IMR-90 (cell line): ENCODE data around the gene ENAM. TPM values are rescaled to one million over a fixed set of nuclear protein-coding genes. Genes with fewer than 3 reads are reported as not detected.
A peak's percentile ranks its signal among the peaks of the same experiment; 100 is the strongest.

Experiments
- ATAC-seq: fragments of 200-7000 bp; cut with Tn5 transposase; 2 replicates; pipeline ENCODE4 v1.9.1; 2020; ENCODE audit warnings: low read depth, mild to moderate bottlenecking, moderate library complexity
- Bru-seq: library from RNA; stranded (reverse); fragments of 400-500 nt; gene quantifications from one replicate; lab custom pipeline; 2021; lab: Mats Ljungman, UMichigan
- BruChase-seq, 2 experiments: library from RNA; stranded (reverse); fragments of 400-500 nt; gene quantifications; one replicate each; lab custom pipeline; 2021; lab: Mats Ljungman, UMichigan
- BruUV-seq: library from RNA; stranded (reverse); fragments of 400-500 nt; replicated peaks from 2 replicates; lab custom pipeline; 2021; lab: Mats Ljungman, UMichigan
- CTCF ChIA-PET: fragments of 300-600 bp; formaldehyde crosslinking; extraction: SDS; loops from one replicate; lab custom pipeline; 2021; ENCODE audit warnings: antibody characterized with exemption; lab: Yijun Ruan, JAX
- POLR2A ChIA-PET: fragments of 300-600 bp; sonication (Branson Sonifier 250); formaldehyde crosslinking; loops from one replicate; lab custom pipeline; 2022; ENCODE audit warnings: antibody characterized with exemption; ENCODE audit not compliant: unreplicated experiment; lab: Charles Lee
- DNase-seq: peaks from one replicate; pipeline ENCODE4 v3.0.0; 2013
- H2AFZ ChIP-seq: replicated peaks from 2 replicates; pipeline ENCODE3; 2013; ENCODE audit warnings: low read length, mild to moderate bottlenecking; ENCODE audit not compliant: poor library complexity
- H2AK5ac ChIP-seq: 2 replicates; pipeline ENCODE4 v1.6.1; 2013; ENCODE audit warnings: low read depth, low read length, inconsistent platforms
- H2AK9ac ChIP-seq: replicated peaks from 2 replicates; pipeline ENCODE3; 2013; ENCODE audit warnings: mild to moderate bottlenecking, low read depth, low read length, moderate library complexity; ENCODE audit not compliant: poor library complexity
- H2BK120ac ChIP-seq: 2 replicates; pipeline ENCODE4 v1.6.1; 2013; ENCODE audit warnings: low read depth, low read length, inconsistent platforms
- H2BK15ac ChIP-seq: 3 replicates; pipeline ENCODE4 v1.6.1; 2013; ENCODE audit warnings: low read depth, low read length, inconsistent platforms
- H2BK20ac ChIP-seq: 2 replicates; pipeline ENCODE4 v1.6.1; 2013; ENCODE audit warnings: low read depth, mild to moderate bottlenecking, inconsistent platforms, low read length, moderate library complexity
- H2BK5ac ChIP-seq: 2 replicates; pipeline ENCODE4 v1.6.1; 2013; ENCODE audit warnings: mild to moderate bottlenecking, low read depth, low read length, inconsistent platforms; ENCODE audit not compliant: poor library complexity, severe bottlenecking
- H3K14ac ChIP-seq: replicated peaks from 2 replicates; pipeline ENCODE4 v1.6.1; 2013; ENCODE audit warnings: low read depth, low read length, inconsistent platforms
- H3K18ac ChIP-seq: 2 replicates; pipeline ENCODE4 v1.6.1; 2013; ENCODE audit warnings: low read depth, low read length, control low read depth
- H3K23ac ChIP-seq: 2 replicates; pipeline ENCODE4 v1.6.1; 2013; ENCODE audit warnings: low read depth, low read length, inconsistent platforms
- H3K27ac ChIP-seq: 2 replicates; pipeline ENCODE4 v1.5.1; 2013; ENCODE audit warnings: mild to moderate bottlenecking, control low read depth, low read length; ENCODE audit not compliant: insufficient read depth
- H3K27me3 ChIP-seq: 2 replicates; pipeline ENCODE4 v1.6.1; 2013; ENCODE audit warnings: low read length; ENCODE audit not compliant: control insufficient read depth, insufficient read depth
- H3K36me3 ChIP-seq: 2 replicates; pipeline ENCODE4 v1.6.1; 2013; ENCODE audit warnings: low read length, mixed read lengths; ENCODE audit not compliant: control insufficient read depth, insufficient read depth
- H3K4ac ChIP-seq: 2 replicates; pipeline ENCODE4 v1.6.1; 2013; ENCODE audit warnings: low read depth, low read length, inconsistent platforms
- H3K4me1 ChIP-seq: 2 replicates; pipeline ENCODE4 v1.6.1; 2013; ENCODE audit warnings: low read length, mixed read lengths; ENCODE audit not compliant: control insufficient read depth, insufficient read depth
- H3K4me2 ChIP-seq: 2 replicates; pipeline ENCODE4 v1.6.1; 2013; ENCODE audit warnings: low read depth, mild to moderate bottlenecking, control low read depth, low read length, moderate library complexity
- H3K4me3 ChIP-seq: 2 replicates; pipeline ENCODE4 v1.5.1; 2013; ENCODE audit warnings: low read depth, mild to moderate bottlenecking, control low read depth, low read length, moderate library complexity; ENCODE audit not compliant: insufficient read depth
- H3K56ac ChIP-seq: 2 replicates; pipeline ENCODE4 v1.6.1; 2013; ENCODE audit warnings: low read length, inconsistent platforms; ENCODE audit not compliant: insufficient read depth; ENCODE audit errors: extremely low read depth
- H3K79me1 ChIP-seq, 2 experiments: 2 replicates each; pipeline ENCODE4 v1.6.1; 2013; ENCODE audit warnings: low read length in 2 of 2, inconsistent platforms in 1 of 2, low read depth in 1 of 2
- H3K9ac ChIP-seq: 2 replicates; pipeline ENCODE4 v1.6.1; 2013; ENCODE audit warnings: low read depth, low read length, control low read depth
- H3K9me1 ChIP-seq: 2 replicates; pipeline ENCODE4 v1.6.1; 2013; ENCODE audit warnings: low read length, inconsistent platforms; ENCODE audit not compliant: insufficient read depth
- H3K9me3 ChIP-seq: 2 replicates; pipeline ENCODE4 v1.6.1; 2013; ENCODE audit warnings: low read length; ENCODE audit not compliant: control insufficient read depth, insufficient read depth
- H4K20me1 ChIP-seq: 2 replicates; pipeline ENCODE4 v1.6.1; 2013; ENCODE audit warnings: low read length, inconsistent platforms; ENCODE audit not compliant: insufficient read depth
- H4K5ac ChIP-seq: 2 replicates; pipeline ENCODE4 v1.6.1; 2013; ENCODE audit warnings: mild to moderate bottlenecking, low read depth, low read length, control low read depth
- H4K8ac ChIP-seq, 2 experiments: 2 replicates each; pipeline ENCODE4 v1.6.1; 2013; ENCODE audit warnings: low read depth in 2 of 2, low read length in 2 of 2, control low read depth in 1 of 2, inconsistent platforms in 1 of 2
- H4K91ac ChIP-seq: 2 replicates; pipeline ENCODE4 v1.6.1; 2013; ENCODE audit warnings: low read depth, low read length, inconsistent platforms; ENCODE audit not compliant: insufficient read depth
- BHLHE40 ChIP-seq: fragments of 150-350 bp; IDR thresholded peaks from 2 replicates; pipeline ENCODE4 v1.6.1; 2016; ENCODE audit warnings: mild to moderate bottlenecking, low read depth, low read length
- CEBPB ChIP-seq: IDR thresholded peaks from 2 replicates; pipeline ENCODE4 v1.6.1; 2012; ENCODE audit warnings: low read depth, low read length, improper control_type of control experiment
- CHD1 ChIP-seq: IDR thresholded peaks from 2 replicates; pipeline ENCODE4 v1.6.1; 2012; ENCODE audit warnings: low read depth, low read length, improper control_type of control experiment
- CTCF ChIP-seq: conservative IDR thresholded peaks from 2 replicates; pipeline ENCODE4 v1.5.1; 2012; ENCODE audit warnings: mild to moderate bottlenecking, low read depth, low read length, improper control_type of control experiment
- MAFK ChIP-seq: IDR thresholded peaks from 2 replicates; pipeline ENCODE4 v1.6.1; 2012; ENCODE audit warnings: low read depth, low read length, improper control_type of control experiment
- MAZ ChIP-seq: IDR thresholded peaks from 2 replicates; pipeline ENCODE4 v1.6.1; 2012; ENCODE audit warnings: low read depth, mild to moderate bottlenecking, low read length, improper control_type of control experiment, moderate library complexity, borderline replicate concordance
- MXI1 ChIP-seq: IDR thresholded peaks from 2 replicates; pipeline ENCODE4 v1.6.1; 2012; ENCODE audit warnings: low read depth, mild to moderate bottlenecking, low read length, moderate library complexity, borderline replicate concordance
- NFE2L2 ChIP-seq: fragments of 150-350 bp; IDR thresholded peaks from 2 replicates; pipeline ENCODE4 v1.6.1; 2016; ENCODE audit warnings: low read depth, mild to moderate bottlenecking, low read length
- POLR2A ChIP-seq: IDR thresholded peaks from 2 replicates; pipeline ENCODE4 v1.6.1; 2012; ENCODE audit warnings: mild to moderate bottlenecking, low read depth, low read length
- RAD21 ChIP-seq: IDR thresholded peaks from 2 replicates; pipeline ENCODE4 v1.6.1; 2012; ENCODE audit warnings: low read length, improper control_type of control experiment
- RFX5 ChIP-seq: IDR thresholded peaks from 2 replicates; pipeline ENCODE4 v1.8.0; 2012; ENCODE audit warnings: low read depth, mild to moderate bottlenecking, low read length, moderate library complexity
- SMC3 ChIP-seq: fragments of 150-350 bp; IDR thresholded peaks from 2 replicates; pipeline ENCODE4 v1.6.1; 2016; ENCODE audit warnings: low read depth, mild to moderate bottlenecking, antibody characterized with exemption, low read length, moderate library complexity
- USF2 ChIP-seq: fragments of 150-350 bp; IDR thresholded peaks from 2 replicates; pipeline ENCODE4 v1.6.1; 2017; ENCODE audit warnings: mild to moderate bottlenecking, antibody characterized with exemption, low read length, low read depth
- WGBS, 2 experiments: methylation state at CpG; one replicate each; pipeline versions ENCODE4 v1.1.5 to v1.1.7; 2013; ENCODE audit warnings: missing lambda C conversion rate in 2 of 2; ENCODE audit not compliant: insufficient read length in 1 of 2; ENCODE audit errors: extremely low coverage in 2 of 2; 5-methylcytosine and 5-hydroxymethylcytosine counted together
- dilution Hi-C: fragments of 300-500 bp; cut with HindIII; formaldehyde crosslinking; loops from one replicate; pipeline ENCODE4 v1.14.3; 2018; ENCODE audit warnings: low sequenced_read_pairs; ENCODE audit not compliant: unreplicated experiment
- in situ Hi-C: fragments of 300-500 bp; cut with MboI; formaldehyde crosslinking; loops from 3 replicates; pipeline ENCODE4 v1.14.3; 2019; ENCODE audit warnings: low sequenced_read_pairs, inconsistent platforms, mixed read lengths
- intact Hi-C: fragments of 100-400 bp; cut with micrococcal nuclease; formaldehyde crosslinking; loops from 2 replicates; pipeline ENCODE4 v1.10.0; 2022
- long read RNA-seq: library from polyadenylated mRNA; unstranded; transcript quantifications from one replicate; pipeline ENCODE4 v2.0.0, GENCODE V29; 2021; ENCODE audit not compliant: unreplicated experiment
- polyA plus RNA-seq, 3 experiments: library from polyadenylated mRNA; depleted of rRNA; stranded (reverse); fragments of >200 nt; gene quantifications; 2 replicates each; pipeline ENCODE4 v1.2.3, GENCODE V29; 2012; ENCODE audit warnings: low replicate concordance in 1 of 3
- total RNA-seq: library from RNA; depleted of rRNA; stranded (reverse); fragments of >200 nt; gene quantifications from 2 replicates; pipeline ENCODE4 v1.2.3, GENCODE V29; 2012; rRNA removed
- TF ChIP-seq, protein P1 (sequence below): fragments of 150-350 bp; IDR thresholded peaks from 2 replicates; pipeline ENCODE4 v1.6.1; 2016; ENCODE audit warnings: low read depth, mild to moderate bottlenecking, low read length, moderate library complexity, borderline replicate concordance

Gene ENAM
- total RNA-seq, result under 0.01 and 0.28 TPM in 2 replicates
- 0.01 and 0.10 TPM in 2 replicates for polyA plus RNA-seq (2012; rRNA removed)
- polyA plus RNA-seq (2012; cell fraction: cytosol; rRNA removed), result 0.01 TPM in 1 of 2 replicates, not detected in the other
- polyA plus RNA-seq (2012; cell fraction: nucleus; rRNA removed; ENCODE audit: low replicate concordance), result 0.08 TPM in 1 of 2 replicates, not detected in the other
- not detected for Bru-seq, nascent RNA
- BruChase-seq, experiment 1, labeled RNA remaining after a 6-hour chase, result not detected
- BruChase-seq, experiment 2, labeled RNA remaining after a 2-hour chase, result not detected
- long read RNA-seq, result 0 reads

DNA sequence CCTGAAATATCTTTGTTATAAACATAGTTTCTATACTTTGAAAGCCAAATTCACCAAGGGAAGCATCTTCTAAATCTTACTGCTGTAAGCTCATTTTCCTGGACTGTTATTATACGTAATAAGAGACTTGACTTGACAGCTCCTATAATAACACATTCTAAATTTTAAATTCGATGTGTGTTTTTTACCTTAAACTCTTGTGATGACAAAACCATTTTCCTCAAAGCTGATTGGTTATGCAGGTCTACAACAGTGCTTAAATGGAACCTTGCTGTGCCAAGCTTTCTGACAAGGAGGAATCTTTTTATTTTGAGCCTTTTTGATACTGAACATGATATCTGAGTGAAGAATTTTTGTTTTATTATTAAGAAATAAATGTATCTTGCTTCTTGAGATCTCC is at the start of gene ENAM:
Gene ENAM (plus strand): TSS at position 301 of the 400 bp plus-strand sequence. CDS start 757 bp downstream, outside the sequence.
- intact Hi-C loops, result no loop called here

More for the DNA sequence above, at the start of gene ENAM:
- H3K27ac ChIP-seq, result no peak within 1 kb of the TSS
- H3K9ac ChIP-seq, result no peak within 1 kb of the TSS
- peak within 1 kb of the TSS; percentile 69; the same call in 1 of the 2 replicates for H3K23ac ChIP-seq
- CTCF ChIA-PET, result interaction anchor here (0.6 to 1.4 kb wide), 2 partner anchors 15 to 17 kb away, joined by 3 read pairs; no protein-coding TSS in a partner anchor
- no peaks in the 10 kb centered on the region for H3K9me3 ChIP-seq
- no peak within 1 kb of the TSS for H3K56ac ChIP-seq
- H4K91ac ChIP-seq, result no peak within 1 kb of the TSS; the same call in 1 of the 2 replicates
- H2AFZ ChIP-seq, result no peak within 1 kb of the TSS
- WGBS, 2 experiments, result no CpG with 5 or more reads among the region's 2 CpGs
- no peak for TF ChIP-seq CHD1
- TF ChIP-seq BHLHE40, result no peak
- TF ChIP-seq MAZ, result no peak
- TF ChIP-seq, protein P1, sequence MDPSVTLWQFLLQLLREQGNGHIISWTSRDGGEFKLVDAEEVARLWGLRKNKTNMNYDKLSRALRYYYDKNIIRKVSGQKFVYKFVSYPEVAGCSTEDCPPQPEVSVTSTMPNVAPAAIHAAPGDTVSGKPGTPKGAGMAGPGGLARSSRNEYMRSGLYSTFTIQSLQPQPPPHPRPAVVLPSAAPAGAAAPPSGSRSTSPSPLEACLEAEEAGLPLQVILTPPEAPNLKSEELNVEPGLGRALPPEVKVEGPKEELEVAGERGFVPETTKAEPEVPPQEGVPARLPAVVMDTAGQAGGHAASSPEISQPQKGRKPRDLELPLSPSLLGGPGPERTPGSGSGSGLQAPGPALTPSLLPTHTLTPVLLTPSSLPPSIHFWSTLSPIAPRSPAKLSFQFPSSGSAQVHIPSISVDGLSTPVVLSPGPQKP, result no peak
- no peak for TF ChIP-seq SMC3
- TF ChIP-seq USF2, result no peak
- no peak for TF ChIP-seq MAFK
- TF ChIP-seq NFE2L2, result no peak
- no peak for TF ChIP-seq CEBPB
- TF ChIP-seq POLR2A, result no peak
- TF ChIP-seq MXI1, result no peak
- TF ChIP-seq RFX5, result no peak
- no peak for TF ChIP-seq RAD21
- TF ChIP-seq CTCF, result no peak
- H3K18ac ChIP-seq, result peak within 1 kb of the TSS; percentile 72; the same call in 1 of the 2 replicates
- ATAC-seq (no peak), DNase-seq (no peak)
- H2AK9ac ChIP-seq, result no peak within 1 kb of the TSS
- peak within 1 kb of the TSS; percentile 58; the same call in 1 of the 2 replicates for H3K4ac ChIP-seq
- H3K27me3 ChIP-seq, result no peaks in the 10 kb centered on the region
- peak within 1 kb of the TSS; percentile 61 for H2BK120ac ChIP-seq
- H3K36me3 ChIP-seq, result no peaks in the 10 kb centered on the region
- H3K4me3 ChIP-seq, result no peak within 1 kb of the TSS
- H2AK5ac ChIP-seq, result no peak within 1 kb of the TSS; the same call in 1 of the 2 replicates
- H2BK20ac ChIP-seq, result peak within 1 kb of the TSS; percentile 81
- no peaks in the 10 kb centered on the region for H3K9me1 ChIP-seq
- peak within 1 kb of the TSS; percentile 54; the same call in 1 of the 3 replicates for H2BK15ac ChIP-seq
- no peak within 1 kb of the TSS for H3K14ac ChIP-seq
- no TSS peak for BruUV-seq
- POLR2A ChIA-PET, result no interaction called here
- dilution Hi-C loops, result no loop called here
- H4K20me1 ChIP-seq, result no peaks in the 10 kb centered on the region
- no peak within 1 kb of the TSS; a peak in 1 of 4 replicates for H4K8ac ChIP-seq
- H3K4me2 ChIP-seq, result no peak within 1 kb of the TSS
- in situ Hi-C loops, result loop anchor here (25.0 kb wide), 1 partner anchor 934 kb away; no protein-coding TSS in a partner anchor
- no peaks in the 10 kb centered on the region for H3K4me1 ChIP-seq
- no peaks in the 10 kb centered on the region for H3K79me1 ChIP-seq
- H4K5ac ChIP-seq, result peak within 1 kb of the TSS; percentile 44; the same call in 1 of the 2 replicates
- peak within 1 kb of the TSS; percentile 81 for H2BK5ac ChIP-seq
